BLaER1 treated with 17β-estradiol and CSF1 and Interleukin-3, amounts not matched to agents 10 nM and 100 nM (cell line): ENCODE data around the gene RSPH4A.

ENCODE experiments used
- H3K27ac ChIP-seq, 11 experiments: shearing (Covaris generic); formaldehyde crosslinking; 2 replicates each; pipeline ENCODE4 v1.8.1; 2022
- H3K27me3 ChIP-seq, 11 experiments: shearing (Covaris generic); formaldehyde crosslinking; 2 replicates each; pipeline ENCODE4 v1.8.1; 2022
- H3K36me3 ChIP-seq, 11 experiments: shearing (Covaris generic); formaldehyde crosslinking; 2 replicates each; pipeline ENCODE4 v1.8.1; 2022
- H3K4me1 ChIP-seq, 10 experiments: shearing (Covaris generic); formaldehyde crosslinking; 2 replicates each; pipeline ENCODE4 v1.8.1; 2022
- H3K4me2 ChIP-seq, 11 experiments: shearing (Covaris generic); formaldehyde crosslinking; 2 replicates each; pipeline ENCODE4 v1.8.1; 2022
- H3K4me3 ChIP-seq, 10 experiments: shearing (Covaris generic); formaldehyde crosslinking; 2 replicates each; pipeline ENCODE4 v1.8.1; 2022
- H3K9ac ChIP-seq, 11 experiments: shearing (Covaris generic); formaldehyde crosslinking; 2 replicates each; pipeline ENCODE4 v1.8.1; 2022
- H3K9me3 ChIP-seq, 11 experiments: shearing (Covaris generic); formaldehyde crosslinking; replicated peaks in 1 of 11; 2 replicates each; pipeline ENCODE4 v1.8.1; 2022
- H4K20me1 ChIP-seq, 11 experiments: shearing (Covaris generic); formaldehyde crosslinking; 2 replicates each; pipeline ENCODE4 v1.8.1; 2022
- Cebpa-rat ChIP-seq, 11 experiments: shearing (Covaris generic); IDR thresholded peaks; 2 replicates each; pipeline ENCODE4 v1.8.1; 2022

The RSPH4A gene

GRCh38 chr6:116667623-116668022, 51.3 kb downstream of the RSPH4A start:
- Histone ChIP-seq H3K4me1 (peaks cover 13 to 44% (median 25%) of the 10 kb centered on the region in 10 experiments), H3K27ac (peak overlapping the region in 10 of 11 experiments; percentile 79 to 94 (median 89); a peak in 20 of 22 replicates), H3K4me3 (peak overlapping the region; percentile 73 to 99 (median 84)), H3K36me3 (peaks cover 0 to 34% (median 13%) of the 10 kb centered on the region in 11 experiments; a peak in 14 of 22 replicates), H3K27me3 (no peaks in the 10 kb centered on the region), H3K9ac (peak overlapping the region; percentile 80 to 96 (median 91)), H4K20me1 (peaks cover 11 to 48% (median 28%) of the 10 kb centered on the region in 11 experiments; a peak in 20 of 22 replicates), H3K9me3 (no peaks in the 10 kb centered on the region), H3K4me2 (peak overlapping the region; percentile 73 to 95 (median 81))
- TF ChIP-seq Cebpa-rat (IDR thresholded peaks at IDR 0.05): no peak

GRCh38 chr6:116672306-116672705, 56.0 kb downstream of the RSPH4A start:
- no peaks in the 10 kb centered on the region for H3K36me3 ChIP-seq
- TF ChIP-seq Cebpa-rat (IDR thresholded peaks at IDR 0.05): no peak
- H3K9ac ChIP-seq: no peak overlapping the region
- peaks cover 0 to 4% (median 0%) of the 10 kb centered on the region in 10 experiments; a peak in 5 of 20 replicates for H3K4me1 ChIP-seq
- H3K4me2 ChIP-seq: no peak overlapping the region
- no peaks in the 10 kb centered on the region for H3K27me3 ChIP-seq
- H3K9me3 ChIP-seq: no peaks in the 10 kb centered on the region
- no peak overlapping the region for H3K4me3 ChIP-seq
- H3K27ac ChIP-seq: no peak overlapping the region
- peaks cover 0 to 3% (median 0%) of the 10 kb centered on the region in 11 experiments; a peak in 3 of 22 replicates for H4K20me1 ChIP-seq

GRCh38 chr6:116676021-116676420, 59.7 kb downstream of the RSPH4A start:
- H3K27me3 ChIP-seq: no peaks in the 10 kb centered on the region
- H3K27ac ChIP-seq: no peak overlapping the region
- TF ChIP-seq Cebpa-rat (IDR thresholded peaks at IDR 0.05): no peak
- no peak overlapping the region for H3K9ac ChIP-seq
- H3K4me2 ChIP-seq: no peak overlapping the region
- no peaks in the 10 kb centered on the region for H3K36me3 ChIP-seq
- H4K20me1 ChIP-seq: no peaks in the 10 kb centered on the region
- no peaks in the 10 kb centered on the region for H3K9me3 ChIP-seq
- no peak overlapping the region for H3K4me3 ChIP-seq
- H3K4me1 ChIP-seq: peaks cover 5 to 10% (median 8%) of the 10 kb centered on the region in 10 experiments; a peak in 14 of 20 replicates

- Histone ChIP-seq H3K27me3 (no peaks in the 10 kb centered on the region), H4K20me1 (peaks cover 0 to 17% (median 5%) of the 10 kb centered on the region in 11 experiments; a peak in 7 of 22 replicates), H3K4me3 (peak within 1 kb of the TSS; percentile 72 to 91 (median 79)), H3K4me1 (peaks cover 21 to 26% (median 25%) of the 10 kb centered on the region in 10 experiments), H3K9me3 (peaks cover 0 to 11% (median 5%) of the 10 kb centered on the region in 11 experiments; a peak in 10 of 22 replicates), H3K27ac (peak within 1 kb of the TSS; percentile 74 to 91 (median 87)), H3K4me2 (peak within 1 kb of the TSS; percentile 86 to 98 (median 93)), H3K9ac (peak within 1 kb of the TSS; percentile 83 to 91 (median 87)), H3K36me3 (peaks cover 12 to 26% (median 22%) of the 10 kb centered on the region in 11 experiments)
- TF ChIP-seq Cebpa-rat (IDR thresholded peaks at IDR 0.05): no peak
Observed at GRCh38 chr6:116680880-116681672, 64.8 kb downstream of the RSPH4A start, which contains the start of gene KPNA5. TSS of gene KPNA5 (plus strand) at chr6:116681211. CDS start at chr6:116681335, 124 bp downstream.

- H3K4me2 ChIP-seq: peak overlapping the region; percentile 86 to 98 (median 93)
- peaks cover 0 to 11% (median 5%) of the 10 kb centered on the region in 11 experiments; a peak in 10 of 22 replicates for H3K9me3 ChIP-seq
- H3K4me1 ChIP-seq: peaks cover 21 to 26% (median 25%) of the 10 kb centered on the region in 10 experiments
- no peaks in the 10 kb centered on the region for H3K27me3 ChIP-seq
- peak overlapping the region; percentile 72 to 91 (median 79); a peak in 19 of 20 replicates for H3K4me3 ChIP-seq
- H4K20me1 ChIP-seq: peaks cover 0 to 29% (median 15%) of the 10 kb centered on the region in 11 experiments; a peak in 8 of 22 replicates
- TF ChIP-seq Cebpa-rat (IDR thresholded peaks at IDR 0.05): no peak
- peak overlapping the region in 6 of 11 experiments; percentile 30 to 90 (median 86); a peak in 9 of 22 replicates for H3K9ac ChIP-seq
- H3K36me3 ChIP-seq: peaks cover 12 to 27% (median 23%) of the 10 kb centered on the region in 11 experiments
- H3K27ac ChIP-seq: peak overlapping the region in 7 of 11 experiments; percentile 7 to 90 (median 57); a peak in 11 of 22 replicates
Observed at GRCh38 chr6:116682334-116682712, 66.0 kb downstream of the RSPH4A start.
